Measurements from ENCODE around the gene TRIM9.

GRCh38 chr14:50963919-50964318 is 131.0 kb downstream of the TRIM9 start:
- TF ChIP-seq BACH2 (CRISPR knock-in tag; IDR thresholded peaks at IDR 0.05; ENCODE audit: borderline replicate concordance) (no peak), ZNF8 (CRISPR knock-in tag; IDR thresholded peaks at IDR 0.05) (no peak), TCF4 (CRISPR knock-in tag; IDR thresholded peaks at IDR 0.05; ENCODE audit: borderline replicate concordance) (no peak), ZFP3 (CRISPR knock-in tag; IDR thresholded peaks at IDR 0.05) (no peak), RARB (CRISPR knock-in tag; IDR thresholded peaks at IDR 0.05) (no peak), ARNTL (CRISPR knock-in tag; IDR thresholded peaks at IDR 0.05; ENCODE audit: borderline replicate concordance, low read depth) (no peak), PATZ1 (CRISPR knock-in tag; IDR thresholded peaks at IDR 0.05; ENCODE audit: borderline replicate concordance) (no peak), OSR1 (CRISPR knock-in tag; IDR thresholded peaks at IDR 0.05) (no peak)
